KOPT-K1 (cell line): ENCODE measurements around the gene CLTC.
"Not testable (repeated sequence)": the region's sequence is repeated elsewhere in the genome, so short reads cannot be mapped to it uniquely, and the experiment has no call there.

Experiments
- H3K27ac ChIP-seq: fragments of 200-600 bp; sonication (generic); 2 replicates; pipeline ENCODE4 v1.5.1; 2016; ENCODE audit warnings: antibody characterized with exemption, mild to moderate bottlenecking, low read depth, low read length; ENCODE audit not compliant: poor library complexity, severe bottlenecking
- H3K36me3 ChIP-seq: fragments of 200-600 bp; sonication (generic); 2 replicates; pipeline ENCODE4 v1.5.1; 2017; ENCODE audit warnings: antibody characterized with exemption, mild to moderate bottlenecking, low read length, moderate library complexity; ENCODE audit not compliant: insufficient read depth
- H3K9me3 ChIP-seq: fragments of 200-600 bp; sonication (generic); 2 replicates; pipeline ENCODE4 v1.5.1; 2017; ENCODE audit warnings: antibody characterized with exemption, low read length, mild to moderate bottlenecking; ENCODE audit not compliant: insufficient read depth, poor library complexity, severe bottlenecking

Gene CLTC

GRCh38 chr17:59619298-59620063 is at the start of gene CLTC:
TSS of gene CLTC (plus strand) at chr17:59619895. CDS start at chr17:59620132, 237 bp downstream.
- no peaks in the 10 kb centered on the region for H3K9me3 ChIP-seq
- H3K36me3 ChIP-seq = peaks cover 32% of the 10 kb centered on the region
- H3K27ac ChIP-seq = peak within 1 kb of the TSS; percentile 97

- no peak overlapping the region for H3K27ac ChIP-seq
Observed at GRCh38 chr17:59572301-59572924, 47.3 kb upstream of the CLTC start.

GRCh38 chr17:59584168-59584567 is 35.5 kb upstream of the CLTC start:
- not testable (repeated sequence) for H3K9me3 ChIP-seq, H3K27ac ChIP-seq, H3K36me3 ChIP-seq

More at GRCh38 chr17:59572301-59572924, 47.3 kb upstream of the CLTC start:
- Histone ChIP-seq H3K36me3 (peaks cover 35% of the 10 kb centered on the region), H3K9me3 (no peaks in the 10 kb centered on the region)

GRCh38 chr17:59600169-59600568 is 19.5 kb upstream of the CLTC start:
- Histone ChIP-seq H3K36me3 (peaks cover 53% of the 10 kb centered on the region), H3K9me3 (no peaks in the 10 kb centered on the region), H3K27ac (no peak overlapping the region)

GRCh38 chr17:59601130-59601529 is 18.6 kb upstream of the CLTC start:
- no peaks in the 10 kb centered on the region for H3K9me3 ChIP-seq
- peaks cover 62% of the 10 kb centered on the region for H3K36me3 ChIP-seq
- no peak overlapping the region for H3K27ac ChIP-seq

- Histone ChIP-seq H3K27ac (no peak overlapping the region), H3K36me3 (peaks cover 94% of the 10 kb centered on the region), H3K9me3 (no peaks in the 10 kb centered on the region)
Observed at GRCh38 chr17:59607061-59607460, 12.6 kb upstream of the CLTC start.

GRCh38 chr17:59607817-59608403 is 11.8 kb upstream of the CLTC start:
- Histone ChIP-seq H3K27ac (no peak overlapping the region), H3K36me3 (peaks cover 86% of the 10 kb centered on the region), H3K9me3 (no peaks in the 10 kb centered on the region)

- Histone ChIP-seq H3K27ac (no peak overlapping the region), H3K36me3 (peaks cover 50% of the 10 kb centered on the region), H3K9me3 (no peaks in the 10 kb centered on the region)
Observed at GRCh38 chr17:59611503-59611902, 8.2 kb upstream of the CLTC start.

GRCh38 chr17:59616253-59616920 is 3.3 kb upstream of the CLTC start:
- Histone ChIP-seq H3K36me3 (peaks cover 5% of the 10 kb centered on the region; the same call in 1 of the 2 replicates), H3K9me3 (no peaks in the 10 kb centered on the region), H3K27ac (no peak overlapping the region)

GRCh38 chr17:59617156-59617732 is 2.5 kb upstream of the CLTC start:
- Histone ChIP-seq H3K36me3 (peaks cover 11% of the 10 kb centered on the region), H3K9me3 (no peaks in the 10 kb centered on the region), H3K27ac (no peak overlapping the region)

GRCh38 chr17:59619035-59619297 is 729 bp upstream of the CLTC start:
- H3K27ac ChIP-seq = peak overlapping the region; percentile 97
- H3K36me3 ChIP-seq = peaks cover 28% of the 10 kb centered on the region

GRCh38 chr17:59620064-59620359 is 317 bp downstream of the CLTC start:
- Histone ChIP-seq H3K9me3 (no peaks in the 10 kb centered on the region), H3K36me3 (peaks cover 32% of the 10 kb centered on the region), H3K27ac (peak overlapping the region; percentile 97)

More at GRCh38 chr17:59619035-59619297, 729 bp upstream of the CLTC start:
- H3K9me3 ChIP-seq = no peaks in the 10 kb centered on the region

GRCh38 chr17:59620518-59621259 is 994 bp downstream of the CLTC start:
- Histone ChIP-seq H3K9me3 (no peaks in the 10 kb centered on the region), H3K36me3 (peaks cover 39% of the 10 kb centered on the region), H3K27ac (peak overlapping the region; percentile 97)

GRCh38 chr17:59621771-59622170 is 2.1 kb downstream of the CLTC start:
- H3K27ac ChIP-seq = no peak overlapping the region
- H3K36me3 ChIP-seq = peaks cover 49% of the 10 kb centered on the region
- no peaks in the 10 kb centered on the region for H3K9me3 ChIP-seq
